ENCODE results near the gene GNA14. TPM values are rescaled to one million over a fixed set of nuclear protein-coding genes. Genes with fewer than 3 reads are reported as not detected.

GNA14 gene
- total and polyA plus RNA-seq, 2 of the 8 experiments (the other 6 are each of a cell fraction or from before 2014, with no cell fraction given), result 3.4 to 6.3 TPM

- no peak for TF ChIP-seq SRF (IDR thresholded peaks at IDR 0.05; ENCODE audit: low read depth, low read length)
- TF ChIP-seq TCF12 (IDR thresholded peaks at IDR 0.05; ENCODE audit: low read depth, low read length), result no peak
- TF ChIP-seq RXRA (IDR thresholded peaks at IDR 0.05; ENCODE audit: insufficient read depth, low read depth, low read length), result no peak
- TF ChIP-seq CHD7 (IDR thresholded peaks at IDR 0.05; ENCODE audit: insufficient replicate concordance, low read length), result no peak
- no peak for TF ChIP-seq TBP (IDR thresholded peaks at IDR 0.05; ENCODE audit: low read depth, low read length)
Measured at GRCh38 chr9:77640741-77641580, 7.2 kb downstream of the GNA14 start (continued).

All from H1 (cell line).